HepG2 (cell line): Measurements from ENCODE around the gene SH3GL1. TPM values are rescaled to one million over a fixed set of nuclear protein-coding genes. Genes with fewer than 3 reads are reported as not detected.
A peak's percentile ranks its signal among the peaks of the same experiment; 100 is the strongest.

Source experiments
- CEBPZ ChIP-seq: IDR thresholded peaks from 2 replicates; pipeline ENCODE4 v1.6.1; 2012; ENCODE audit warnings: low read length, improper control_type of control experiment
- IKZF4 ChIP-seq: sonication (generic); formaldehyde crosslinking; IDR thresholded peaks from 2 replicates; pipeline ENCODE4 v1.5.1; 2020; ENCODE audit warnings: borderline replicate concordance, mild to moderate bottlenecking, low read depth, missing genetic modification reagents; ENCODE audit errors: not compliant biosample characterization
- IRF1 ChIP-seq: sonication (generic); formaldehyde crosslinking; IDR thresholded peaks from 2 replicates; pipeline ENCODE4 v1.4.0; 2020; ENCODE audit warnings: low read depth, mild to moderate bottlenecking, missing genetic modification reagents
- IRF2 ChIP-seq: IDR thresholded peaks from 2 replicates; pipeline ENCODE4 v1.6.1; 2018; ENCODE audit warnings: missing genetic modification reagents, missing compliant biosample characterization
- JARID2 ChIP-seq: sonication (generic); formaldehyde crosslinking; IDR thresholded peaks from 2 replicates; pipeline ENCODE4 v1.8.1; 2023; ENCODE audit warnings: missing genetic modification reagents, inconsistent platforms; ENCODE audit not compliant: insufficient replicate concordance
- KDM3A ChIP-seq: IDR thresholded peaks from 2 replicates; pipeline ENCODE4 v1.6.1; 2018; ENCODE audit warnings: low read depth, missing compliant biosample characterization
- MXD1 ChIP-seq: sonication (generic); formaldehyde crosslinking; IDR thresholded peaks from 2 replicates; pipeline ENCODE4 v1.4.0; 2020; ENCODE audit warnings: mild to moderate bottlenecking, missing genetic modification reagents
- NCOR1 ChIP-seq: fragments of 200-600 bp; sonication (generic); IDR thresholded peaks from 2 replicates; pipeline ENCODE4 v1.7.0; 2017; ENCODE audit warnings: antibody characterized with exemption, low read length, borderline replicate concordance
- NR2F6 ChIP-seq, 2 experiments: IDR thresholded peaks; 2 replicates each; pipeline ENCODE4 v1.6.1; 2016; ENCODE audit warnings: antibody characterized with exemption in 1 of 2, mild to moderate bottlenecking in 1 of 2
- PITX1 ChIP-seq: sonication (generic); formaldehyde crosslinking; IDR thresholded peaks from 2 replicates; pipeline ENCODE4 v1.5.1; 2020; ENCODE audit warnings: mild to moderate bottlenecking, missing genetic modification reagents
- PRDM4 ChIP-seq: sonication (generic); formaldehyde crosslinking; IDR thresholded peaks from 2 replicates; pipeline ENCODE4 v1.9.0; 2021; ENCODE audit warnings: missing genetic modification reagents, borderline replicate concordance
- RFXANK ChIP-seq: IDR thresholded peaks from 2 replicates; pipeline ENCODE4 v1.6.1; 2016
- STAT6 ChIP-seq: sonication (generic); formaldehyde crosslinking; IDR thresholded peaks from 2 replicates; pipeline ENCODE4 v1.4.0; 2020; ENCODE audit warnings: missing genetic modification reagents, mild to moderate bottlenecking, borderline replicate concordance
- TFE3 ChIP-seq: IDR thresholded peaks from 2 replicates; pipeline ENCODE4 v1.6.1; 2016
- ZNF484 ChIP-seq: sonication (generic); formaldehyde crosslinking; IDR thresholded peaks from 2 replicates; pipeline ENCODE4 v1.5.1; 2020; ENCODE audit warnings: mild to moderate bottlenecking, low read depth, missing genetic modification reagents, borderline replicate concordance
- ZNF549 ChIP-seq: sonication (generic); formaldehyde crosslinking; IDR thresholded peaks from 2 replicates; pipeline ENCODE4 v1.5.0; 2020; ENCODE audit warnings: missing genetic modification reagents
- ZNF713 ChIP-seq: sonication (generic); formaldehyde crosslinking; IDR thresholded peaks from 2 replicates; pipeline ENCODE4 v1.4.0; 2020; ENCODE audit warnings: mild to moderate bottlenecking, missing genetic modification reagents
- polyA plus RNA-seq, 8 experiments: library from polyadenylated mRNA; depleted of rRNA in 3 of 8; stranded (reverse) in 7 of 8; unstranded in 1 of 8; fragments of >200 nt; fragmentation: Illumina TruSeq in 4 of 8; extraction: Trizol in 4 of 8; gene quantifications; 2 replicates each; pipeline versions ENCODE4 v1.2.1 to v1.2.3, GENCODE V29; 2011 to 2016; ENCODE audit warnings: low read depth in 4 of 8, missing spikeins in 1 of 8, mixed read lengths in 1 of 8; ENCODE audit not compliant: insufficient read depth in 1 of 8
- total RNA-seq, 5 experiments: library from RNA; depleted of rRNA; stranded (reverse); fragments of >200 nt; fragmentation: Illumina TruSeq; extraction: Trizol; gene quantifications; 2 replicates each; pipeline ENCODE4 v1.2.3, GENCODE V29; 2016; ENCODE audit warnings: low read depth in 1 of 5

Gene SH3GL1
- total and polyA plus RNA-seq, 2 of the 13 experiments (the other 11 are each of a cell fraction or from before 2014, with no cell fraction given): 33.0 to 45.1 TPM

GRCh38 chr19:4374498-4375163 is 25.7 kb downstream of the SH3GL1 start (continued):
- TF ChIP-seq CEBPZ (no peak), PRDM4 (CRISPR knock-in tag) (no peak), ZNF549 (CRISPR knock-in tag) (no peak), IKZF4 (CRISPR knock-in tag) (peak; percentile 59), NR2F6 (IDR thresholded peaks at IDR 0.05) (peak; percentile 32; the same call in 1 of the 2 replicates), NR2F6 (CRISPR knock-in tag; IDR thresholded peaks at IDR 0.05) (peak; percentile 83), JARID2 (CRISPR knock-in tag) (no peak), STAT6 (no peak), KDM3A (CRISPR knock-in tag) (peak; percentile 65; the same call in 1 of the 2 replicates), PITX1 (CRISPR knock-in tag) (0 out of 2 replicates have a peak, but pooled peaks have one; percentile 11), TFE3 (CRISPR knock-in tag) (peak; percentile 70), MXD1 (CRISPR knock-in tag) (peak; percentile 99), ZNF484 (no peak), NCOR1 (no peak), IRF2 (CRISPR knock-in tag) (peak; percentile 94), RFXANK (CRISPR knock-in tag) (no peak; the same call in 1 of the 2 replicates), ZNF713 (CRISPR knock-in tag) (no peak), IRF1 (CRISPR knock-in tag) (no peak; the same call in 1 of the 2 replicates)
